Measurements from ENCODE around the gene TNKS2. TPM values are rescaled to one million over a fixed set of nuclear protein-coding genes. Genes with fewer than 3 reads are reported as not detected.
A peak's percentile ranks its signal among the peaks of the same experiment; 100 is the strongest.
"Not testable (repeated sequence)": the region's sequence is repeated elsewhere in the genome, so short reads cannot be mapped to it uniquely, and the experiment has no call there.

The TNKS2 gene
- total and polyA plus RNA-seq, 4 donors: 9.8 to 43.2 (median 27.4) TPM

- Histone ChIP-seq H3K36me3 (ENCODE audit: control insufficient read depth in 1 of 2, insufficient read depth in 2 of 2, low read length in 1 of 2) (no peaks in the 10 kb centered on the region), H3K4me1 (ENCODE audit: control insufficient read depth in 1 of 2, insufficient read depth in 2 of 2, low read length in 2 of 2) (peaks cover 0 to 7% of the 10 kb centered on the region in 2 donors), H3K27ac (ENCODE audit: low read depth in 1 of 2, low read length in 2 of 2) (peak overlapping the region in 1 of 2 donors; percentile 7), H3K9me3 (ENCODE audit: control insufficient read depth, low read length) (no peaks in the 10 kb centered on the region), H3K27me3 (ENCODE audit: control insufficient read depth in 1 of 2, insufficient read depth in 2 of 2, low read length in 1 of 2) (no peaks in the 10 kb centered on the region), H3K4me3 (ENCODE audit: low read length in 2 of 2) (peak overlapping the region; percentile 18 to 60)
- DNase-seq (no peak), ATAC-seq (ENCODE audit: low FRiP score) (no peak)
- intact Hi-C loops (cut with DNase I): no loop called here
- 15% methylated on average over 6 of the region's 6 CpGs for WGBS, 2 donors
These were observed 88.7 kb downstream of the TNKS2 start for GRCh38 chr10:91886954-91887271.

GRCh38 chr10:91887272-91888076 lies 89.2 kb downstream of the TNKS2 start:
- Histone ChIP-seq H3K4me3 (ENCODE audit: low read length in 2 of 2) (peak overlapping the region; percentile 18 to 60), H3K36me3 (ENCODE audit: control insufficient read depth in 1 of 2, insufficient read depth in 2 of 2, low read length in 1 of 2) (no peaks in the 10 kb centered on the region), H3K4me1 (ENCODE audit: control insufficient read depth in 1 of 2, insufficient read depth in 2 of 2, low read length in 2 of 2) (peaks cover 0 to 7% of the 10 kb centered on the region in 2 donors), H3K9me3 (ENCODE audit: control insufficient read depth, low read length) (no peaks in the 10 kb centered on the region), H3K27me3 (ENCODE audit: control insufficient read depth in 1 of 2, insufficient read depth in 2 of 2, low read length in 1 of 2) (no peaks in the 10 kb centered on the region), H3K27ac (ENCODE audit: low read depth in 1 of 2, low read length in 2 of 2) (peak overlapping the region in 1 of 2 donors; percentile 7)
- peak; percentile 58 to 80 for DNase-seq
- peak; percentile 64 for ATAC-seq (ENCODE audit: low FRiP score)
- intact Hi-C loops (cut with DNase I): no loop called here
- 1% methylated on average over 57 to 59 of the region's 59 CpGs for WGBS, 2 donors

GRCh38 chr10:91891125-91892001 lies 93.1 kb downstream of the TNKS2 start:
- no peaks in the 10 kb centered on the region for H3K36me3 ChIP-seq (ENCODE audit: control insufficient read depth in 1 of 2, insufficient read depth in 2 of 2, low read length in 1 of 2)
- no peaks in the 10 kb centered on the region for H3K9me3 ChIP-seq (ENCODE audit: control insufficient read depth, low read length)
- DNase-seq (no peak), ATAC-seq (ENCODE audit: low FRiP score) (no peak)
- WGBS, 2 donors: 87 to 89% methylated on average over 1 of the region's 1 CpG
- no peaks in the 10 kb centered on the region for H3K27me3 ChIP-seq (ENCODE audit: control insufficient read depth in 1 of 2, insufficient read depth in 2 of 2, low read length in 1 of 2)
- no peaks in the 10 kb centered on the region for H3K4me1 ChIP-seq (ENCODE audit: control insufficient read depth in 1 of 2, insufficient read depth in 2 of 2, low read length in 2 of 2)
- intact Hi-C loops (cut with DNase I): no loop called here
- H3K4me3 ChIP-seq (ENCODE audit: low read length in 2 of 2): no peak overlapping the region
- H3K27ac ChIP-seq (ENCODE audit: low read depth in 1 of 2, low read length in 2 of 2): no peak overlapping the region

- Histone ChIP-seq H3K4me3 (ENCODE audit: low read length in 2 of 2) (no peak overlapping the region), H3K36me3 (ENCODE audit: control insufficient read depth in 1 of 2, insufficient read depth in 2 of 2, low read length in 1 of 2) (no peaks in the 10 kb centered on the region), H3K27ac (ENCODE audit: low read depth in 1 of 2, low read length in 2 of 2) (no peak overlapping the region), H3K4me1 (ENCODE audit: control insufficient read depth in 1 of 2, insufficient read depth in 2 of 2, low read length in 2 of 2) (no peaks in the 10 kb centered on the region), H3K9me3 (ENCODE audit: control insufficient read depth, low read length) (no peaks in the 10 kb centered on the region), H3K27me3 (ENCODE audit: control insufficient read depth in 1 of 2, insufficient read depth in 2 of 2, low read length in 1 of 2) (no peaks in the 10 kb centered on the region)
- 97 to 98% methylated on average over 2 of the region's 2 CpGs for WGBS, 2 donors
- DNase-seq (no peak), ATAC-seq (ENCODE audit: low FRiP score) (no peak)
- intact Hi-C loops (cut with DNase I): no loop called here
These were observed 94.8 kb downstream of the TNKS2 start for GRCh38 chr10:91893051-91893450.

- ATAC-seq (ENCODE audit: low FRiP score); H3K4me3 ChIP-seq (ENCODE audit: low read length in 2 of 2); H3K9me3 ChIP-seq (ENCODE audit: control insufficient read depth, low read length); H3K27me3 ChIP-seq (ENCODE audit: control insufficient read depth in 1 of 2, insufficient read depth in 2 of 2, low read length in 1 of 2); H3K36me3 ChIP-seq (ENCODE audit: control insufficient read depth in 1 of 2, insufficient read depth in 2 of 2, low read length in 1 of 2); H3K27ac ChIP-seq (ENCODE audit: low read depth in 1 of 2, low read length in 2 of 2); H3K4me1 ChIP-seq (ENCODE audit: control insufficient read depth in 1 of 2, insufficient read depth in 2 of 2, low read length in 2 of 2); DNase-seq; intact Hi-C loops (cut with DNase I): not testable (repeated sequence)
- WGBS, 2 donors: 91 to 92% methylated on average over 14 of the region's 14 CpGs
These were observed 96.0 kb downstream of the TNKS2 start for GRCh38 chr10:91894261-91894685.

GRCh38 chr10:91896212-91896756 lies 98.1 kb downstream of the TNKS2 start:
- no peak overlapping the region for H3K4me3 ChIP-seq (ENCODE audit: low read length in 2 of 2)
- ATAC-seq (ENCODE audit: low FRiP score): no peak
- no peak overlapping the region for H3K27ac ChIP-seq (ENCODE audit: low read depth in 1 of 2, low read length in 2 of 2)
- no peaks in the 10 kb centered on the region for H3K9me3 ChIP-seq (ENCODE audit: control insufficient read depth, low read length)
- no peaks in the 10 kb centered on the region for H3K36me3 ChIP-seq (ENCODE audit: control insufficient read depth in 1 of 2, insufficient read depth in 2 of 2, low read length in 1 of 2)
- DNase-seq: no peak
- H3K4me1 ChIP-seq (ENCODE audit: control insufficient read depth in 1 of 2, insufficient read depth in 2 of 2, low read length in 2 of 2): no peaks in the 10 kb centered on the region
- no peaks in the 10 kb centered on the region for H3K27me3 ChIP-seq (ENCODE audit: control insufficient read depth in 1 of 2, insufficient read depth in 2 of 2, low read length in 1 of 2)
- whole genome bisulfite sequencing, 2 donors: 89 to 93% methylated on average over 3 of the region's 3 CpGs
- intact Hi-C loops (cut with DNase I): no loop called here

- Histone ChIP-seq H3K27ac (ENCODE audit: low read depth in 1 of 2, low read length in 2 of 2) (no peak overlapping the region), H3K4me3 (ENCODE audit: low read length in 2 of 2) (no peak overlapping the region), H3K4me1 (ENCODE audit: control insufficient read depth in 1 of 2, insufficient read depth in 2 of 2, low read length in 2 of 2) (no peaks in the 10 kb centered on the region), H3K9me3 (ENCODE audit: control insufficient read depth, low read length) (no peaks in the 10 kb centered on the region), H3K36me3 (ENCODE audit: control insufficient read depth in 1 of 2, insufficient read depth in 2 of 2, low read length in 1 of 2) (no peaks in the 10 kb centered on the region), H3K27me3 (ENCODE audit: control insufficient read depth in 1 of 2, insufficient read depth in 2 of 2, low read length in 1 of 2) (no peaks in the 10 kb centered on the region)
- intact Hi-C loops (cut with DNase I): no loop called here
- no peak for DNase-seq
- no peak for ATAC-seq (ENCODE audit: low FRiP score)
- 70 to 79% methylated on average over 8 of the region's 8 CpGs for WGBS, 2 donors
These were observed 99.2 kb downstream of the TNKS2 start for GRCh38 chr10:91897421-91897820.

GRCh38 chr10:91901784-91902677 lies 103.8 kb downstream of the TNKS2 start:
- Histone ChIP-seq H3K36me3 (ENCODE audit: control insufficient read depth in 1 of 2, insufficient read depth in 2 of 2, low read length in 1 of 2) (no peaks in the 10 kb centered on the region), H3K9me3 (ENCODE audit: control insufficient read depth, low read length) (no peaks in the 10 kb centered on the region), H3K27me3 (ENCODE audit: control insufficient read depth in 1 of 2, insufficient read depth in 2 of 2, low read length in 1 of 2) (no peaks in the 10 kb centered on the region), H3K4me1 (ENCODE audit: control insufficient read depth in 1 of 2, insufficient read depth in 2 of 2, low read length in 2 of 2) (no peaks in the 10 kb centered on the region), H3K27ac (ENCODE audit: low read depth in 1 of 2, low read length in 2 of 2) (no peak overlapping the region), H3K4me3 (ENCODE audit: low read length in 2 of 2) (no peak overlapping the region)
- 0 to 6% methylated on average over 2 of the region's 2 CpGs for WGBS, 2 donors
- ATAC-seq (ENCODE audit: low FRiP score) (no peak), DNase-seq (no peak)
- intact Hi-C loops (cut with DNase I): no loop called here

Data from aorta (tissue), 5 donors.